Effector memory CD4-positive, alpha-beta T cell (primary cell): ENCODE measurements around the gene ZNF423.

Experiments
- DNase-seq, 3 donors: peaks; one replicate each; pipeline ENCODE4 v3.0.0-alpha.2; 2020
- H3K27ac ChIP-seq: 2 replicates; pipeline ENCODE4 v1.7.0; 2013; ENCODE audit warnings: mild to moderate bottlenecking, low read length, moderate library complexity; ENCODE audit not compliant: insufficient read depth, poor library complexity, severe bottlenecking
- H3K27me3 ChIP-seq: replicated peaks from 2 replicates; pipeline ENCODE4 v1.7.0; 2013; ENCODE audit warnings: mild to moderate bottlenecking, low read length; ENCODE audit not compliant: insufficient read depth, control insufficient read depth, poor library complexity, severe bottlenecking
- H3K36me3 ChIP-seq: 2 replicates; pipeline ENCODE4 v1.7.0; 2013; ENCODE audit warnings: mild to moderate bottlenecking, low read length, moderate library complexity; ENCODE audit not compliant: control insufficient read depth, insufficient read depth
- H3K4me1 ChIP-seq: 2 replicates; pipeline ENCODE4 v1.7.0; 2013; ENCODE audit warnings: low read length, mild to moderate bottlenecking; ENCODE audit not compliant: control insufficient read depth, insufficient read depth, poor library complexity, severe bottlenecking
- H3K4me3 ChIP-seq: 2 replicates; pipeline ENCODE4 v1.7.0; 2013; ENCODE audit warnings: low read length, low read depth, mild to moderate bottlenecking; ENCODE audit not compliant: insufficient read depth, poor library complexity, severe bottlenecking
- H3K9me3 ChIP-seq: 2 replicates; pipeline ENCODE4 v1.7.0; 2013; ENCODE audit warnings: mild to moderate bottlenecking, low read length, moderate library complexity; ENCODE audit not compliant: control insufficient read depth

ZNF423 gene

GRCh38 chr16:49664221-49665215, 191.4 kb downstream of the ZNF423 start:
- no peak overlapping the region for H3K27ac ChIP-seq
- no peaks in the 10 kb centered on the region for H3K36me3 ChIP-seq
- no peak overlapping the region for H3K4me3 ChIP-seq
- no peaks in the 10 kb centered on the region for H3K27me3 ChIP-seq
- no peaks in the 10 kb centered on the region for H3K9me3 ChIP-seq
- H3K4me1 ChIP-seq = no peaks in the 10 kb centered on the region
- DNase-seq = no peak

- Histone ChIP-seq H3K4me3 (no peak overlapping the region), H3K9me3 (no peaks in the 10 kb centered on the region), H3K36me3 (no peaks in the 10 kb centered on the region), H3K27me3 (no peaks in the 10 kb centered on the region), H3K27ac (no peak overlapping the region), H3K4me1 (no peaks in the 10 kb centered on the region)
- no peak for DNase-seq
Measured at GRCh38 chr16:49663081-49664065, 192.5 kb downstream of the ZNF423 start.

- no peaks in the 10 kb centered on the region for H3K9me3 ChIP-seq
- no peaks in the 10 kb centered on the region for H3K36me3 ChIP-seq
- H3K4me3 ChIP-seq = no peak overlapping the region
- H3K27me3 ChIP-seq = no peaks in the 10 kb centered on the region
- no peaks in the 10 kb centered on the region for H3K4me1 ChIP-seq
- no peak for DNase-seq
- H3K27ac ChIP-seq = no peak overlapping the region
Measured at GRCh38 chr16:49662569-49662968, 193.3 kb downstream of the ZNF423 start.

- H3K4me3 ChIP-seq = no peak overlapping the region
- H3K27ac ChIP-seq = no peak overlapping the region
- H3K4me1 ChIP-seq = no peaks in the 10 kb centered on the region
- H3K36me3 ChIP-seq = no peaks in the 10 kb centered on the region
- H3K9me3 ChIP-seq = no peaks in the 10 kb centered on the region
- DNase-seq = no peak
- no peaks in the 10 kb centered on the region for H3K27me3 ChIP-seq
Measured at GRCh38 chr16:49661465-49662187, 194.3 kb downstream of the ZNF423 start.

GRCh38 chr16:49660626-49661025, 195.3 kb downstream of the ZNF423 start:
- Histone ChIP-seq H3K4me1 (no peaks in the 10 kb centered on the region), H3K9me3 (no peaks in the 10 kb centered on the region), H3K27me3 (no peaks in the 10 kb centered on the region), H3K36me3 (no peaks in the 10 kb centered on the region), H3K27ac (no peak overlapping the region), H3K4me3 (no peak overlapping the region)
- DNase-seq = no peak

- Histone ChIP-seq H3K4me3 (no peak overlapping the region), H3K9me3 (no peaks in the 10 kb centered on the region), H3K27me3 (no peaks in the 10 kb centered on the region)
Measured at GRCh38 chr16:49659356-49659755, 196.6 kb downstream of the ZNF423 start.

GRCh38 chr16:49658531-49658930, 197.4 kb downstream of the ZNF423 start:
- H3K27ac ChIP-seq = no peak overlapping the region
- DNase-seq = no peak
- H3K27me3 ChIP-seq = no peaks in the 10 kb centered on the region
- no peaks in the 10 kb centered on the region for H3K4me1 ChIP-seq
- no peaks in the 10 kb centered on the region for H3K9me3 ChIP-seq
- H3K36me3 ChIP-seq = no peaks in the 10 kb centered on the region
- H3K4me3 ChIP-seq = no peak overlapping the region

More at GRCh38 chr16:49659356-49659755, 196.6 kb downstream of the ZNF423 start:
- no peak overlapping the region for H3K27ac ChIP-seq
- H3K36me3 ChIP-seq = no peaks in the 10 kb centered on the region
- no peak for DNase-seq
- no peaks in the 10 kb centered on the region for H3K4me1 ChIP-seq

- Histone ChIP-seq H3K4me3 (no peak overlapping the region), H3K27me3 (no peaks in the 10 kb centered on the region), H3K9me3 (no peaks in the 10 kb centered on the region), H3K27ac (no peak overlapping the region), H3K36me3 (no peaks in the 10 kb centered on the region), H3K4me1 (no peaks in the 10 kb centered on the region)
- DNase-seq = no peak
Measured at GRCh38 chr16:49657736-49658465, 198.0 kb downstream of the ZNF423 start.

- Histone ChIP-seq H3K4me3 (no peak overlapping the region), H3K27me3 (no peaks in the 10 kb centered on the region)
- DNase-seq = no peak
Measured at GRCh38 chr16:49654425-49654824, 201.5 kb downstream of the ZNF423 start.

More at GRCh38 chr16:49654425-49654824, 201.5 kb downstream of the ZNF423 start:
- no peaks in the 10 kb centered on the region for H3K9me3 ChIP-seq
- H3K4me1 ChIP-seq = no peaks in the 10 kb centered on the region
- H3K27ac ChIP-seq = no peak overlapping the region
- no peaks in the 10 kb centered on the region for H3K36me3 ChIP-seq
